Astrocyte of the cerebellum (primary cell): ENCODE results near the gene BACH2.

Experiments
- DNase-seq: peaks from one replicate; pipeline ENCODE4 v3.0.0-alpha.2; 2011; ENCODE audit warnings: low read depth
- H3K4me3 ChIP-seq: 2 replicates; pipeline ENCODE4 v1.5.1; 2011; ENCODE audit warnings: mild to moderate bottlenecking, low read depth, low read length, moderate library complexity
- in situ Hi-C: cut with HindIII; loops from 2 replicates; pipeline ENCODE4 v1.10.0; 2017; ENCODE audit warnings: low sequenced_read_pairs
- TF ChIP-seq, protein P1 (sequence below): IDR thresholded peaks from 2 replicates; pipeline ENCODE4 v1.5.1; 2012; ENCODE audit warnings: low read length, low read depth, moderate library complexity, mild to moderate bottlenecking; ENCODE audit errors: missing control alignments

BACH2 gene

DNA sequence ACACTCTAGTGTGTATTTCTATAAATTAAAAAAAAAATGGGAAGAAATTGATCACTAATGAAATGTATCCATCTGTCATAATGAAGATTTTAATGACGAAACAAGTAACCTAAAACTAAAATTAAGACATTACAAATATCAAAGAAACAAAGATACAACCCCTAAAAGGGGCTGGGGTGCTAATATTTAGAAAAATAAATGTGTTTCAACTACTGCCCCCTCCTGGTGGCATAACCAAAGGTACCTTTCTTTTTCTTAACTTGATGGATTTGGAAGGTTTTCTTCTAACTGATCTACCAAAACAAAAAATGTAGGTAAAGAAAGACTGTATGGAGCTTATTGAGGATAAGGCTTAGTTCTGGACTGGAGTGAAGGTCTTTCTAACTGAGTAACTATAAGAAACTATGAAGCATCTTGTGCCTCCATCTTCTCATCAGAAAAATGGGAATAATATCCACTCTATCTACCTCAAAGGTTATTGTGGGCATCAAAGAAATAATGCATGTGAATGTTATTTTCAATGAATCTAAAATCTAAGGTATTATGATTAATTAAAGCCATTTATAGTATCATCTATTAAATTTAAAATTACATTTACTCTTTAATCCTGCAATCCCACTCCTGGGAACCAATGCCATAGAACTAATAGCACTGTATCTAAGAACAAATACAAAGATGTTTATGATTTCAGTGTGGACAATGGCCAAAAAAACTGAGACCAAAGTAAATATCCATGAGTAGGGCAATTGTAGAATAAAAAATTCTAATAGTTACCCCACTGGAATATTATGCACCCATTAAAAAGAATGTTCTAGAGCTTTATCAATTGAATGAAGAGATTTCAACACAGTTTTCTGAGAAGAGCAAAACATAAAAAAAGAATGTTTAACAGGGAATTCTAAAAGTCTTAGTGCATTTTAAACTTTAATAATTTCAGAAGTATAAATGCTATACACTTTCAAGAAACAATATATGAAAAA, 117.2 kb downstream of the BACH2 start:
- H3K4me3 ChIP-seq, result no peak overlapping the region
- in situ Hi-C loops, result no loop called here
- TF ChIP-seq, protein P1, sequence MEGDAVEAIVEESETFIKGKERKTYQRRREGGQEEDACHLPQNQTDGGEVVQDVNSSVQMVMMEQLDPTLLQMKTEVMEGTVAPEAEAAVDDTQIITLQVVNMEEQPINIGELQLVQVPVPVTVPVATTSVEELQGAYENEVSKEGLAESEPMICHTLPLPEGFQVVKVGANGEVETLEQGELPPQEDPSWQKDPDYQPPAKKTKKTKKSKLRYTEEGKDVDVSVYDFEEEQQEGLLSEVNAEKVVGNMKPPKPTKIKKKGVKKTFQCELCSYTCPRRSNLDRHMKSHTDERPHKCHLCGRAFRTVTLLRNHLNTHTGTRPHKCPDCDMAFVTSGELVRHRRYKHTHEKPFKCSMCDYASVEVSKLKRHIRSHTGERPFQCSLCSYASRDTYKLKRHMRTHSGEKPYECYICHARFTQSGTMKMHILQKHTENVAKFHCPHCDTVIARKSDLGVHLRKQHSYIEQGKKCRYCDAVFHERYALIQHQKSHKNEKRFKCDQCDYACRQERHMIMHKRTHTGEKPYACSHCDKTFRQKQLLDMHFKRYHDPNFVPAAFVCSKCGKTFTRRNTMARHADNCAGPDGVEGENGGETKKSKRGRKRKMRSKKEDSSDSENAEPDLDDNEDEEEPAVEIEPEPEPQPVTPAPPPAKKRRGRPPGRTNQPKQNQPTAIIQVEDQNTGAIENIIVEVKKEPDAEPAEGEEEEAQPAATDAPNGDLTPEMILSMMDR, result no peak
- DNase-seq, result no peak

DNA sequence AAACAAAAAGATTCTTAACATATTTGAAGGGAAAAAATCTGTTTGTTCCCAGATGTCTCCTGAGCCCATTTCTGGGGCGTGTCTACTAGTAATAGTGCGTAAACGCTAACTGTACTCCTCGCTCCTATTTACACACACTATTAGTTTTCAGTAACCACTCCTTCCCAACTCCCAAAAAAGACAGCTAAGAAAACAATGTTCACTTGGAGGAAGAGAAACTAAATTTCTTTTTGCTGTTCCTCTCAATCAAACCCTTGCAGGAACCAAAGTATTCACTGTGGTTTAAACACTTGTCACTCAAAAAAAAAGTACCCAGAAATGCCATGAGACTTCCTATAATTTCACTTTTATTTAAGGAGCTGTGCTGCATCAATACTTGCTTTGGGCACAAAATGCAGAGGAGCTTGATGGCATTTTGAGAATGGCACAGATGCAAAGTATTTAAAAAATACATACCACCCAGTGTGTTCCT, 118.2 kb downstream of the BACH2 start:
- no peak for DNase-seq
- TF ChIP-seq, protein P1, result no peak
- in situ Hi-C loops, result no loop called here
- H3K4me3 ChIP-seq, result no peak overlapping the region

DNA sequence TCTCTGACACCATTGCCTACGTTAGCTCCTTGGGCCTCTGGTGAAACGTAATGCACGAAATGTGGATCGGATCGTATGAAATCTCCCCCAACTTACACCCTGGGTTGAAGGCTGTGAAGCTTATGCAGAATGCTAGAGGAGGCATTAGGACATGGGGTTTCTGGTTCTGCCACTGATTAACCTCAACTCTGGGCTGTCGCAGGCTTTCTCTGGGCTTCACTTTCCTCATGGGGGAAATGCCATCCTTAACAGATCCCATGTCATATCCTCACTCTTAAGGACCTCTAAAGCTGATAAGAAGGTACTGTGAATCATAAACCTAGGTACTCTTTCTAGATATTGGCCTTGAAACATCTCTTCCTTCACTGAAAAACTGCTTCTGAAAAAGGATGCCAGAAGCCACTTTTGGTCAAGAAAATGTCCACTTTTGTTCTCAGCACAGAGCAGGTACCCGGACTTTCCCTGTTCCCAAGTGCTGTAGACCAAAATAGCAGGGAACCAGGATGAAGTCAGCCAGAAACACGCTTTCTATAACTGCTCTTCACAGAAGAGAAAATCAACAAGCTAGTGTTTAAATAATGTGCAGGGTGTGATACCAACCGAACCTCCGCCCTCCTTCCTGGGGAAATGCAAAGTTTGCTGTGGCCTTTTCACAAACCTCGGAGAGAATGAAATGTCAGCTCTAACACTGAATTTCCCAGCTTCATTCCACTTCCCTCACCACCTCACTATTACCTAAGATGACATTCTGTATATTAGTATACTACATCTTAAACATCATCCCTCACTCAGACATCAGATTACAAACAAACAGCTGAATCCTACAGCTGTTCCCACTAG, 118.9 kb downstream of the BACH2 start:
- H3K4me3 ChIP-seq, result no peak overlapping the region
- TF ChIP-seq, protein P1, result no peak
- in situ Hi-C loops, result no loop called here
- no peak for DNase-seq

DNA sequence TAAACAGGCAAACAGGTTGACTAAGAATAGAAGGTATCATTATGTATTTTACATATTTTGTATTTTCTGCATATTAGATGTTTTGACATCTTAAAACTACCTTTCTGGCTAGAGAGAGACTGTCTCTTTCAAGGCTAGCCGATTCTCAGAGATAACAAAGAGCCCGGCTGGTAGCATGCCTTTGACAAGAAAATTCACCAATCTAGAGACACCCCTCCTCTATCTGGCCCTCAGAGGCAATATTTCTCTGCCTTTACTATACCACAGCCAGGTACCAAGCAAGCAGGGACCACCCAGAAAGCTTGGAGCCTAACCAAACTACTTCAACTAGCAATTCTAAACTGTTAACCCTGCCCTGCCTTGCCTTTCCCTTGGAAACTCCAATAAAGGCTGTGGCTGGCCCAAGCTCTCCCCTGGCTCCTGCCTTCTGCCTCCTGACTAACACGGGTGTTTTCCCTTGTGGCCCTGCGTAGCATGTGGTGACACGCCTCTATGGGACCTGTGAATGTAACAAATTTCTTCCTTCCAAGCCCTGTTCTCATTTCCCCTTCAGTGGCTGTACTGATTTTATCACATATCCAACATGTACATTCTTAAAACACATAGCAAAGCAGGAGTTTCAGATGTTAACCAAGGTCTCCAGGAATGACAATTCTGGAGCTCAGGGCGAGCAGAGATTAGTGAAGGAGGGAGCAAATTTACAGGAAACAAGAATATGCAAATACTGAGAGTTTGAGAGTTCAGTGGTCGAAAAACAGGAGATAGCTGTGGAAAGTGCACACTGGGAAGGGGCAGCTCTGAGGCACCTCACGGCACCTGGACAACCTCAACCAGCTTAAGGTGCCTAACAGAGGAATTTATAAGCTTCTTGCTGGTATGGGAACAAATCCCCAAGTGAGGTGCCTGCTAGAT, 120.8 kb downstream of the BACH2 start:
- no peak for DNase-seq
- in situ Hi-C loops, result no loop called here
- H3K4me3 ChIP-seq, result no peak overlapping the region
- TF ChIP-seq, protein P1, result no peak

DNA sequence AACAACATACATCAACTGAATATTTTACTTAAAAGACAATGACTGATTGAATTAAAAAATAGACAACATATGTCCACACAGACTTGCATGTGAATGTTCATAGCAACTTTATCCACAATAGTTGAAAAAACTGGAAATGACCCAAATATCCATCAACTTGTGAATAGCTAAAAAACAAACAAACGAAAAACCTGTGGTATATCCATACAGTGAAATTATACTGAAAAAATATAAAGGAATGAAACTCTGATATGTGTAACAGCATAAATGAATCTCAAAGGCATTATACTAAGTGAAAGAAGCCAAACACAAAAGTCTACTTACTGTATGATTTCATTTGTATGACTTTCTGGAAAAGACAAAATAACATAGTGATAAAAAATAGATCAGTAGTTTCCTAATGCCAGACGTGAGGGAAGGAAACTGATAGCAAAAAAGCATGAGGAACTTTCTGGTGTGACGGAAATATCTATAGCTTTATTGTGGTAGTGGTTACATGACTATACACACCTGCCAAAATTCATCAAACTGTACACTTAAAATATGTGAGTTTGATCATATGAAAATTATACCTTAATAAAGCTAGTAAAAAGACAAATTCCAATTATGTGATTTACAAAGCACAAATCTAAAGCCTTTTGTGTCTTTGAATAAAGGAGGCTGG, 123.2 kb downstream of the BACH2 start:
- no peak overlapping the region for H3K4me3 ChIP-seq
- TF ChIP-seq, protein P1, result no peak
- in situ Hi-C loops, result no loop called here
- DNase-seq, result no peak
